DLD1 (cell line): ENCODE measurements around the gene NEURL1.

ENCODE experiments used
- in situ Hi-C: cut with HindIII; loops from 2 replicates; pipeline ENCODE4 v1.10.0; 2017; ENCODE audit warnings: low sequenced_read_pairs

Gene NEURL1

DNA sequence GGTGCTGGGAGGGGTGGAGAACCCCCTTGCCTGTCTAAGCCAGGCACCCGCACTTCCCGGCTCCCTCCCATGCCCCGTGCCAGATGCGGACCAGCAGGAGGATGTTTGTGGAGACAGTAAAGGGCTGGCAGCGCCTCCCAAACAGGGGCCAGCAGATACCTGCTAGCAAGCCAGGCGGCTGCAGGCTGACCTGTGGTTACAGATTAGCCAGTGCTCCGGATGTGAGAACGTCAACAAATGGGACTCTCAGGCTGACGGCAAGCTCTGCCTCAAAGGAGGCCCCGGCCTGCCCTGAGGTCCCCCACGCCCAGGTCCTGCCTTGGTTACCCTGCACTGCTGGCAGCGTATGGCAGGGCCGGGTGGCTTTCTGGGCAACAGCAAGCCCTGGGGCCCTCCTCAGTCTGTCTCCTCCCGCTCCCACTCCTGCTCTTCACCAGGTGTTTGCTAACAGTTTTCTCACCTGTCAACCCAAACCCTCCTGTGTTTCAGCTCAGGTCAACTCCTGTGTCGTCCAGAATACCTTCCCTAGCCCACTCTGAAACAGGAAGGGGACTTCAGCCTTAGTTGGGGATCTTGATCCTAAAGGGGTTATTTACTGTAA is 85.4 kb downstream of the NEURL1 start:
- in situ Hi-C loops, result no loop called here

DNA sequence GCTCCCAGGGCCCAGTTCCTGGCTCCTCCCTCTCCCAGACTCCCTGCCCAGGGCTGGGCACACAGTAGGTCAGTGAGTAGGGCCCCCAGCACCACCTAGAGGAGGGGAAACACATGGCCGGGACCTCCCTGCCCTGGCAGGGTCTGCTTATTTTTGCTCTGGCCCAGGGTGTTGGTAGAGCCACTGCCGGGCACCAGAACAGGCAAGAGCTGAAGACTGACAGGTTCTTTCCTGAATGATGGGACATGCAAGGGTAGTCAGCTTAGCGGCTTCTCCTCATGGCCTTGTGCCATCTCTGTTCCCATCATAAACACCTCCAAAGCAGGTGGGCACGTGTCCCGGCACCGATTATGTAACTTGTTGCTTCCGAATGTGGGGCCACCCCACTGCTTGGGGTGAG is 86.5 kb downstream of the NEURL1 start:
- in situ Hi-C loops, result no loop called here

DNA sequence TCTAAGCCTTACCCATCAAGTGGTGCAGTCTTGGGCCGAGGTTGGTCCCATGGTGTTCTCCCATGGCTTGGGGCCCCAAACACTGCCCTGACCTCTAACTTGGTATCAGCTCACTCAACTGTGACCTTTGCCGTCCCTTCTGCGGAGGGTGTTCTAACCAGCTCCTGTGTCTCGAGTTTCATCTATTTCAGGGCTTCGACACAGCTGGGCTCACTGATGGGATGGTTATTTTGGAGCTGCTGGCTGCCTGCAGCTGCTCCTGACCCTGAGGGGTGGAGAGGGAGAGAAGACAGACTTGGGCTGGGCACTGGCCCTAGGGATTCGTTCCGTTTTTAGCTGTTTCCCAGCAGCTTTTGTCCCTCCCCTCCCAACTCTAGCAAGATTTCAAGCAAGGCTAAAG is 86.9 kb downstream of the NEURL1 start:
- in situ Hi-C loops, result no loop called here

DNA sequence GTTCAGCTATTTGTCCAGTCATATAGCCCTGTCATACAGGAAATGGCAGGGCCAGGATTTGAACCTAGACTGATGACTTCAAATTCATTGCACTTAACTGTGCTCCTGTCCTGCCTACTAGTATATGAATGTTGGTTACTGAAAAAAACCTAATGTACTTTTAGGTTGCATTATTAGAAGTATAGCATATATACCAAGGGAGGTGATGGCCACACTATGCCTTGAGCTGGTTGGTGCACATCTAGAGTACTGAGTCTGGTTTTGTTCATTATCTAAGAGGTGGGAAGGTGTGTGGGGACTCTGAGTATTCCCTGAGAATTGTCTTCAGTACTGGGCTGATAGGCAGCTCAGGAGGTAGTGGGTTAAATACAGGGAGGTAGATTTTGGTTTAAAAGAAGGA is 88.0 kb downstream of the NEURL1 start:
- in situ Hi-C loops, result no loop called here

DNA sequence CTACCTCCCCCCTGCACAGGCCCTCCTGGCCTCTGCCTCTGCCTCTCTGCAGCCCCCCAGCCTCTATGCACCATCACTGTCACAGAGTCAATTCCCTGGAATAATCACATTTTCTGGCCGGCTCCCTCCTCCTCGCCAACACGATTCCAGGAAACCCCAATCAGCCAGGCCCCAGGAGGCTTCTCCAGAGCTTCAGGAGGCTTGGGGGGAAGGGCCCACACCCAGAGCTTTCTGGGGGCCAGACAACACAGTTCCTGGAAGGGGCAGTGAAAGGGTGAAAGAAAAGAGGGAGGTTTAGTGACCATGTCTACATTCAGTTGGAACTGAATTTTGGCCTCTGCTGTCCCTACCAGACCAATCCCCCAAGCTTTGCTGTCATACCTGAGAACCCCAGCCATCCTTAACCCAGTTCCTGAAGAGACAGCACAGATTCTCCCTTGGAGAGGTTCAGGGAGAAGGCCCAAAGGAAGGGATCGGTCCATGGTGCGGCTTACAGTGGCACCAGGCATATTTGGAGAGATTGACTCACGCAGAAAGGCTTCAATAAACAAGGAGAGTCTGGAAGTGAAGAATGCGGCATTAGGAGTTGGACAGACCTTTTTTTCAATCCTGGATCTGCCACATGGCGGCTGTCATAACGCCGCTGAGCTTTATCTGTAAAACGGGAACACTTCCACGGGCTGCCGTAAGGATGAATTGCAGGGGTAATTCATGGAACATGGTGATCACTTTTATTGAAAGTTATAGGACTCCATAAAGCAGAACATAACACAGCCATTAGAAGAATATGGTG is 89.0 kb downstream of the NEURL1 start:
- in situ Hi-C loops, result no loop called here

DNA sequence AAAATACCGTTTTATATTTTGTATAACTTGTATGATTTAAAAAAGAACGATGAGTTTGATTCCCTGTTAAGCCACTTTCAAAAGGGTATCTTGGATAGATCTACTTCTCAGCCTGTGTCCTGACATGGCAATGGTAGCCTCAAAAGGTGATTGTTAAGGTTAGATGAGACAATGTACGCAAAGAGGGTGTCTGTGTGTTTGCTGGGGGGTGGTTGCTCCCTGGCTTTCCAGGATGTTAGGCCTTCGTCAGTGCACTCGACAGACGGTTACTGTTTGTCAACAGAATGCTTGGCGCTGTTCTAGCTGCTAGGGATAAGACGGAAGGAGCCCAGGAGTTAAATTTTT is 90.3 kb downstream of the NEURL1 start:
- in situ Hi-C loops, result no loop called here

DNA sequence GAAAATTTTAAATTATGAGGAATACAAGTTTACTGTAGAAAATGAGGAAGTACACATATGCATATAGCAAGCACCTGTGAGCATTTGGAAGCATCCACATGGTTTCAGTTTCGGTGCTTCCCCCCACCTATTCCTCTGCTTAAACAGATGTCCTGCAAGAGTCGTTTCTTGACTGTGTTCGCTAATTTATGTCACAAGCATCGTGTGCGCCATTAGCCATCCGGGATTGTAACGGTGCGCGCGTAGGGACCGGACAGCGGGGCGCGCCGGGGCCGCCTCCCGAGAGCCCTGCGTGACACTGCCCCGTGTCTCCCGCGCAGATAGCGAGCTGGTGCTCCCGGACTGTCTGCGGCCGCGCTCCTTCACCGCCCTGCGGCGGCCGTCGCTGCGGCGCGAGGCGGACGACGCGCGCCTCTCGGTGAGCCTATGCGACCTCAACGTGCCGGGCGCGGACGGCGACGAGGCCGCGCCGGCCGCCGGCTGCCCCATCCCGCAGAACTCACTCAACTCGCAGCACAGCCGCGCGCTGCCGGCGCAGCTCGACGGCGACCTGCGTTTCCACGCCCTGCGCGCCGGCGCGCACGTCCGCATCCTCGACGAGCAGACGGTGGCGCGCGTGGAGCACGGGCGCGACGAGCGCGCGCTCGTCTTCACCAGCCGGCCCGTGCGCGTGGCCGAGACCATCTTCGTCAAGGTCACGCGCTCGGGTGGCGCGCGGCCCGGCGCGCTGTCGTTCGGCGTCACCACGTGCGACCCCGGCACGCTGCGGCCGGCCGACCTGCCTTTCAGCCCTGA is 90.9 kb downstream of the NEURL1 start:
- in situ Hi-C loops, result no loop called here

DNA sequence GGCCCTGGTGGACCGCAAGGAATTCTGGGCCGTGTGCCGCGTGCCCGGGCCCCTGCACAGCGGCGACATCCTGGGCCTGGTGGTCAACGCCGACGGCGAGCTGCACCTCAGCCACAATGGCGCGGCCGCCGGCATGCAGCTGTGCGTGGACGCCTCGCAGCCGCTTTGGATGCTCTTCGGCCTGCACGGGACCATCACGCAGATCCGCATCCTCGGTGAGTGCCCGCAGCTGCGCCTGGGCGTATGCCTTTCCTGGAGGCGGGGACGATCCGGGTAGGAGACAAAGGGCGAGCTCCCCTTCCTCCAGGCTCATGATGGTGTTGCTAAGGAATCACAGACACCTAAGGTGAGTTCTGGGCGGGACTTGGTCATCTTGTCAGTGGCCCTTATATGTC is 91.5 kb downstream of the NEURL1 start:
- in situ Hi-C loops, result no loop called here

DNA sequence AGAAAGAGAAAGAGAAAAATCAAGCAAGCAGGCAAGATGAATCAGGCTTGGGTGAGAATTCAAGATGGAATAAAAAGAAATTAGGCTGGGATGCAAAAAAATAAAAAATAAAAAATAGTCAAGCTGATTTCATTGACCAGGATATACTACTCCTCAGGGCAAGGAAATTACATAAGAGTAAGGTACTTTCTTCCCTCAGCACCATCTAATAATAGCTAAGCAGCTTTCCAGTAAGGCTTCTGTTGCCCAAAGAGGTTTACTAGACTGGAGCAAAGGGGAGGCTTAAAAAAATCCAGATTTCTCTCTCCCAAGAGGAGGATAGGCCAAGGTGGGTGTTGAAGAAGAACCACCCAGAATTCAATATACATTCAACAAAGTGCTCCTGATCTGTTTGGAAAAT is 93.6 kb downstream of the NEURL1 start:
- in situ Hi-C loops, result no loop called here

DNA sequence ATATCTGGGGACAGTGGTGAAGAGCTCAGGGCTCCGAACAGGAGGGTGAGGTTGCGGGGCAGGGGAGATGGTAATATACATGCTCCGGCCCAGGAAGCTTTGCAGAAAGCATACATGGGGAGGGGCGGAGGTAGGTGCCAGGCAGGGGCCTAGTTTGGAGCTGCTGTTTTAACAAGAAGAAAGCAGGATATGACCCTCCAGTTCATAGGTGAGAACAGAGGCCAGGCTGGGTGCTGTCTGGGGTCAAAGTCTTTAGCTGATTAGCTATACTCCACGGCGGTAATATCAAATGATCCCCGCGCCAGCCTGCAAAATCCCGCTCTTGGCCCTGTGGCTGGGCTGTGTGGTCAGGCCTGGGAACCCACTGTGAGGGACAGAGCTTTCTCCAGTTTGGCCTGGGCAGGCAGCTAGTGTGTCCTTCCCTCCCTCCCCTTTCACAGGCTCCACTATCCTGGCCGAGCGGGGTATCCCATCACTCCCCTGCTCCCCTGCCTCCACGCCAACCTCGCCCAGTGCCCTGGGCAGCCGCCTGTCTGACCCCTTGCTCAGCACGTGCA is 95.6 kb downstream of the NEURL1 start:
- in situ Hi-C loops, result no loop called here

DNA sequence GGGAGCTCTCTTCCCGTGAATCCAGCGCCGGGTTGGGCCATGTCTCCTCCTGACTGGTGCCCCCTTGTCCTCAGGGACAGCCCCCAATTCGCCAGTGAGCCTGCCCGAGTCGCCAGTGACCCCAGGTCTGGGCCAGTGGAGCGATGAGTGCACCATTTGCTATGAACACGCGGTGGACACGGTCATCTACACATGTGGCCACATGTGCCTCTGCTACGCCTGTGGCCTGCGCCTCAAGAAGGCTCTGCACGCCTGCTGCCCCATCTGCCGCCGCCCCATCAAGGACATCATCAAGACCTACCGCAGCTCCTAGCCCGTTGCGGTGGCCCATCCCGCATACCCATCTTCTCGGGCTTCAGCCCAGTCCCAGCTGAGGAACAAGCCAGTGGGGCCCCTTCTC is 96.6 kb downstream of the NEURL1 start:
- in situ Hi-C loops, result no loop called here

DNA sequence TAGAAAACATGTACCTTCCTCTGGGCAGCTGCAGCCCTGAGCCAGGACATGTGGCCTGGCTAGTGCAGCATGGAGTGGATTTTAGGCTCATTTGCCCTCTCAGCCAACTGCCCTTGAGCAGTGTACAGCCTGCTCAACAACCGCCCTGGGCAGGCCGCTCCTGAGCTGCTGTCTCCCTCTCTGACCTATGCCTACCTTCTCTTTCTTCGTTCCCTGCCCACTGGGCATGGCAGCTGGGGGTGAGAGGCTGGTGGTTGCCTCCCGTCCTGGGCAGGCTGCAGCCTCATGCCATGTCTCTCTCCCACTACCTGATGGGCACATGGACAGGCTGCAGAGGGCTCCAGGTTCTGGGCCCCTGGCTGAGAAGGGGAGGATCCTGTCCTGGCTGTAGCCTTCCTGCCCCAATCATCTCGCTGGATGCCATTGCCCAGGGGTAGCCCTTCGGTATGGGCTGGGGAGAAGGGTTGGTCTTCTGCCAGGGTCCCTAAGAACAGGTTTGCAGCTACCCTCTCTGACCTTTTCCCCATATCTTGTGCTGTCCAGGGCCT is 97.3 kb downstream of the NEURL1 start:
- in situ Hi-C loops, result no loop called here

DNA sequence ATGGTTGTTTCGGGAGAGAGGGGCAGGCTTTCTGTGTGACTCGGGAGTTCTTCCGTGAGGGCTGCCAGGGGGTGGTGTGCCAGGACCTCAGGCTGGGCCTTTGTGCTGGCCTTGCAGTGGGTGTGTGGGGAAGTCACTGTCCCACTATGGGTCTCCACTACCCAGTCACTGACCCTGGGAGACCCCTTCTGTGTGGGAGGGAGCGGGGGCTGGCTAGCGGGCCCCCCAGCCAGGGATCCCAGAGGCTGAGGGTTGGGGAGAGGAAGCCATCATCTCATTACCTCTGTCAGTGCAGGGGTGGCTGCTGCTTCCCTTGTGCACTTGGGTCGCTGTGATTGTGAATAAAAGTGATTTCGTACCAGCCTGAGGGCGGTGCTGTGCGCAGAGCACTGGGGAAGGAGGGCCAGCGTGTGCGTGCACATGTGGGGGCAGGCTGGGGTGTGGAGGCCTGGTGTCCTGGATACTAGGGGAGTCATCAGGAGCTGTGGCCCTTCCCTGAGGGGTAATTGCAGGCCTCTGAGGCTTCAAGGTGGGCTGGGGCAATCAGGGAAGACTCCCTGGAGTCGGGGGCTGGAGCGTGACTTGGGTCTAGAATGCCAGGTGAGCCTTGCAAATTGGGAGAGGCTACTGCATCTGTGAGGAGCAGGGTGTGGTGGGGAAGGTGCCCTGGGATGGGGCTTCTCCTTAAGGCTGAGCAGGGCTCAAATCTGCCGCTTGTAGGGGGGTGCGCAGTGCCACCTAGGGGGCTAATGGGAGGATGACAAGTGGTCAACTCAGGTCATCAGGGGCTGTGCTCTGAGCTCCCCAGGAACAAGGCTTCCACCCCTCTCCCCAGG is 98.9 kb downstream of the NEURL1 start:
- in situ Hi-C loops, result no loop called here

DNA sequence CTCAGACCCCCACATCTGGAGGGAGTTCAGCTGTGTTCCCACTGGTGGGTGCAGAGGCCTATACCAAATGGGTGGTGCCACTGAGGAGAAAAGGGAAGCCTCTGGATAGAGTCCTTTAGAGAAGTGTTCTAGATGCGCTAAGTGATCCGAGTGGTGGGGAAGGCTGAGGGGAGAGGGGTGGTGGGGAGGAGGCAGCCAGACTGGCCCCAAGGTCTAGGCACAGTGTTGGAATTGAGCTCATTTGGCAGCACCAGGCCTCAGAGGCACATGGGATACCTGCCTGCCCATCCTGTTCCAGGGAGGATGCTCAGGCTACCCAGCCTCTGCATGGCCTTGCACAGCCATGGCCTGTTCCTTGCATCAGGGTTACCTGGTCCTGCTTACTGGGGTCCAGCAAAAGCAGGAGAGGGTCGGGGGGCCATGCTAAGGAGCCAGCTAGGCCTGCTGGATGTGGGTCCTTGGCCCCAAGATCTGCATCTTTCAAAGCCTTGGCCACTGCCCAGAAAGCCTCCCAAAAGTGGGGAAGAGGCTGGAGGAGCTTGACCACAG is 99.6 kb downstream of the NEURL1 start:
- in situ Hi-C loops, result no loop called here

DNA sequence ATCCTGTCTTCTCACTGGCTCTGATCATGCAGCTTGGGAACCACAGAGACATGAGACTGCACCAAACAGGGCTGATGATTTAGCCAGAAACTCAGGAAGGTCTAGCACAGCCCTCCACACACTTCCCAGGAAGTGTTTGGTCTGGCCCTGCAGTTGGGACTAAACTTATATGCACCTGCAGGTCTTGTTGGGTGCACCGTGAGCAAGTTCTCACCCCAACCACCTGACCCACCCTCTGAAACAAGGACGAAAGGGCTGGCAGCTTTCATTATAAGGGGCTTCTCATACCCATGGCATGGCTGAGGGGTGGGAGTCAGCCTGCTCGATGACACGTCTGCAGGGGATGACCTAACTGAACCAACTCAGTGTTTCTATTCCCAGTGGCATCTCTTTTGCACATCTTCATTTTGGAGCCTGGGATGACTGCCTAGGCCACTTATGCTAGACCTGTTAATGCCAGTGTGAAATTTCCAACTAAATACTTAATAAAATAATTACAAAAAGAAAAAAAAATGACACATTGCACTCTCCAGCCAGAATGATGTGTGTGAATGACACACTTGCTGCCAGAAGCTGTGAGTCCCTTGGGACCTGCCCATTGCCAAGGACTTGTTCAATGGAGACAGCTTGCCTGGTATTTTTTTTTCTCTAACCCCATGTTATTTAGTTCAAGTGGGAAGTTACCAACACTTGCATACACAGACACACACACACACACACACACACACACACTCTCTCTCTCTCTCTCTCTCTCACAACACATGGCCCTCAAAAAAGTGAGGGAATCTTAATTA is 102.6 kb downstream of the NEURL1 start:
- in situ Hi-C loops, result no loop called here

DNA sequence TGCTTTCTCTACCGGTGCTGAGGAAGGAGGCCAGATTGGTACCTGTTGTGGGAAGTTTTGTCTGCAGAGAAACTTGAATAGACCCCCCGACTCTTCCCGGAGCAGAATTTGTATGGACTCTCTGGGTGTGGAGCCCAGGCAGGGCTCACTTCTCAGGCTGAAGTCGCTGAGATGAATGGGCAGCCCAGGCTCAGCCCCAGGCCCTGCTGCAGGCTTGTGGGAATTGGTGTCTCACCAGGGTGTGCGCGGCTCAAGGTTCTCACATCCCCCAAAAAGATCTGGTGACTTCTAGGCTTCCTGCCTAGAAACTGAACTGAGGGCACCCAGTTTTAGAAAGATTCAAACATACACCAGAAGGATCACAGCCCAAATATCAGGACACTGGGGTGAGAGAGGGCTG is 103.5 kb downstream of the NEURL1 start:
- in situ Hi-C loops, result no loop called here

DNA sequence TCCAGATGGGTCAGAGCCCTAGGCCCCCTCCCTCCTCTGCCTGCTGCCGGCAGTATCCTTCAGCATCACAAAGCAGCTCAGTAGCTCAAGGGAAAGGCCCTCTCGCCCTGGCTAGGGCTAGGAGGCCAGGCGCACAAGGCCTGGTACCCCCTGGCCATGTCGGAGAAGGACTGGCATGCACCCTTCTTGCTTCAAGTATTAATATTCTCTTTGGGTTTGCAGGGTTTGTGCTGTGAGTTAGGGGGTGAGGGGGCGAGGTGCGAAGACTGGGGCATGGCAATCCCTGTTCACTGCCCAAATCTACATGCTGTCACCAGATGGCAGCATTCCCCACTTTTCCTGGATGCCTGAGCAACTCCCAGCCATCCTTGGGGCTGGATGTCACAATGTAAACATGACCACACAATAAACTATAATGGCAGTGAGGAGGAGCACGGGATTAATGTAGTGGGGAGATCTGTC is 105.2 kb downstream of the NEURL1 start:
- in situ Hi-C loops, result no loop called here

DNA sequence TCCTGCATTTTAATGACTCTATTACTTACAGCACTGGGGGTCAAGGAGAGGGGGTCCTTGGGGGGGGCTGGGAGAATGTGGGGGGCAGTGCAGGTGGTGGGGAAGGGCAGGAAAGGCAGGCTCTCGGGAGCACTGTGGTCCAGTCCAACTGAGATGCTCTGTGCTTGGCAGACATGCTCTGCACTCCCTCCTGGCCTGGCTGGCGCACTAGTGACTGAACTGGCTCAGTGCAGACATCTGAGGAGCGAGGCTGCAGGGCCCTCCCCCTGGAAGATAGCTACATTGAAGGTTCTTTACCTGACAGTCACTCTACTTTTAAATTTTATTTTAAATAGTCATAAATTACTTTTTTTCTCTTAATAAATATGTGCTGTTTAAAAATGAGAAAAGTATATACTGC is 105.7 kb downstream of the NEURL1 start:
- in situ Hi-C loops, result no loop called here

DNA sequence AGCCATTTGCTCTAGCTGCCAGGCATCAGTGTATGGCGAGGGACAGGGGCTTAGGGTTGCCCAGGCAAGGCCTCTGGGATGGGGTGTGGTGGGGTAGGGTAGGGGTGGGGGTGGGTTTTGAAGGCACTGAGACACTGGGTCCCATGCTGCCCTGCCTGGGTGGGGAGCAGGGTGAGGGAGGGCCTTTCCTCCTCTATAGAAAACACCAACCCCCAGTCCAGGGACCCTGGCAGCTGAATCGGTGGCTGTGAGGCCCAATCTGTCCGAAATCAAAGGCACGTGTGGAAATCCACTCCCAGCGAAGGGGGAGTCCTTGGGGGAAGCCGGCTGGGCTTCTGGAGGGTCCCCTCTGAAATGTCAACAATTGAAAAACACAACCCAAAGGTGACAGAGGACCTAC is 106.4 kb downstream of the NEURL1 start:
- in situ Hi-C loops, result no loop called here
